Upper lobe of left lung (tissue), 6 donors: Measurements from ENCODE around the gene TBC1D17. TPM values are rescaled to one million over a fixed set of nuclear protein-coding genes. Genes with fewer than 3 reads are reported as not detected.

Source experiments
- ATAC-seq, 2 donors: fragments of 200-7000 bp; cut with Tn5 transposase; one replicate each; pipeline ENCODE4 v1.9.1; 2022; ENCODE audit warnings: mild to moderate bottlenecking in 2 of 2, moderate library complexity in 2 of 2; ENCODE audit not compliant: low FRiP score in 2 of 2
- DNase-seq, 2 donors: peaks; one replicate each; pipeline ENCODE4 v3.0.0-alpha.2; 2019 to 2020
- H3K27ac ChIP-seq, 4 donors: fragments of 200-600 bp; sonication (generic); one replicate each; pipeline ENCODE4 v1.5.1; 2016 to 2019
- H3K27me3 ChIP-seq, 4 donors: fragments of 200-600 bp; sonication (generic); one replicate each; pipeline ENCODE4 v1.5.1; 2017 to 2019
- H3K36me3 ChIP-seq, 4 donors: fragments of 200-600 bp; sonication (generic); one replicate each; pipeline ENCODE4 v1.5.1; 2016 to 2019
- H3K4me1 ChIP-seq, 4 donors: fragments of 200-600 bp; sonication (generic); one replicate each; pipeline ENCODE4 v1.5.1; 2018 to 2019
- H3K4me3 ChIP-seq, 4 donors: fragments of 200-600 bp; sonication (generic); one replicate each; pipeline ENCODE4 v1.5.1; 2017 to 2019; ENCODE audit warnings: mild to moderate bottlenecking in 2 of 4, moderate library complexity in 1 of 4
- H3K9me3 ChIP-seq, 4 donors: fragments of 200-600 bp; sonication (generic); one replicate each; pipeline ENCODE4 v1.5.1; 2018 to 2019
- CTCF ChIP-seq, 6 experiments: fragments of 450-650 bp in 4 of 6; fragments of 200-600 bp in 2 of 6; sonication (generic) in 2 of 6; IDR thresholded peaks; one replicate each; pipeline ENCODE4 v1.5.1; 2016 to 2019; ENCODE audit warnings: antibody characterized with exemption in 6 of 6
- EP300 ChIP-seq, 4 donors: sonication (generic); formaldehyde crosslinking; IDR thresholded peaks; one replicate each; pipeline ENCODE4 v1.5.1; 2017; ENCODE audit warnings: antibody characterized with exemption in 4 of 4, control low read depth in 2 of 4
- POLR2A ChIP-seq, 4 donors: fragments of 450-650 bp; IDR thresholded peaks; one replicate each; pipeline ENCODE4 v1.5.1; 2016 to 2017; ENCODE audit warnings: antibody characterized with exemption in 4 of 4, mild to moderate bottlenecking in 2 of 4
- POLR2AphosphoS5 ChIP-seq, 2 donors: sonication (generic); formaldehyde crosslinking; IDR thresholded peaks; one replicate each; pipeline ENCODE4 v1.5.1; 2017; ENCODE audit warnings: antibody characterized with exemption in 2 of 2
- WGBS, 2 donors: methylation state at CpG; one replicate each; pipeline ENCODE4 v1.1.5; 2017 to 2018; 5-methylcytosine and 5-hydroxymethylcytosine counted together
- total RNA-seq, 6 donors: library from RNA; depleted of rRNA in 4 of 6; stranded (reverse); fragments of >200 nt in 4 of 6; gene quantifications; one replicate each; pipeline versions ENCODE4 v1.1.0 to v1.2.1, GENCODE V29; 2016 to 2021
- donor health status: DM: no; HTN: no; CAD: no; lungs with moderate emphysema.
- donor health status: DM: no; HTN: yes; CAD: no; lungs with severe emphysema.

The TBC1D17 gene
- total RNA-seq, 6 donors from 2014 or later: 22.9 to 140 (median 61.2) TPM

GRCh38 chr19:49861107-49861506 is 16.4 kb upstream of the TBC1D17 start:
- TF ChIP-seq POLR2A (IDR thresholded peaks at IDR 0.05) (no peak), POLR2AphosphoS5 (IDR thresholded peaks at IDR 0.05) (no peak), EP300 (IDR thresholded peaks at IDR 0.05) (no peak), CTCF (IDR thresholded peaks at IDR 0.05) (no peak)
- peaks cover 12 to 89% (median 75%) of the 10 kb centered on the region in 4 donors for H3K36me3 ChIP-seq
- H3K27me3 ChIP-seq: no peaks in the 10 kb centered on the region
- peaks cover 11 to 19% (median 18%) of the 10 kb centered on the region in 4 donors for H3K4me1 ChIP-seq
- H3K9me3 ChIP-seq: no peaks in the 10 kb centered on the region
- DNase-seq (peak in 1 of 2 donors; percentile 55), ATAC-seq (peak in 1 of 2 donors; percentile 46)
- no peak overlapping the region for H3K4me3 ChIP-seq
- 31 to 52% methylated on average over 7 to 13 of the region's 13 CpGs for WGBS, 2 donors
- H3K27ac ChIP-seq: peak overlapping the region in 3 of 4 donors; percentile 54 to 63 (median 61)

DNA sequence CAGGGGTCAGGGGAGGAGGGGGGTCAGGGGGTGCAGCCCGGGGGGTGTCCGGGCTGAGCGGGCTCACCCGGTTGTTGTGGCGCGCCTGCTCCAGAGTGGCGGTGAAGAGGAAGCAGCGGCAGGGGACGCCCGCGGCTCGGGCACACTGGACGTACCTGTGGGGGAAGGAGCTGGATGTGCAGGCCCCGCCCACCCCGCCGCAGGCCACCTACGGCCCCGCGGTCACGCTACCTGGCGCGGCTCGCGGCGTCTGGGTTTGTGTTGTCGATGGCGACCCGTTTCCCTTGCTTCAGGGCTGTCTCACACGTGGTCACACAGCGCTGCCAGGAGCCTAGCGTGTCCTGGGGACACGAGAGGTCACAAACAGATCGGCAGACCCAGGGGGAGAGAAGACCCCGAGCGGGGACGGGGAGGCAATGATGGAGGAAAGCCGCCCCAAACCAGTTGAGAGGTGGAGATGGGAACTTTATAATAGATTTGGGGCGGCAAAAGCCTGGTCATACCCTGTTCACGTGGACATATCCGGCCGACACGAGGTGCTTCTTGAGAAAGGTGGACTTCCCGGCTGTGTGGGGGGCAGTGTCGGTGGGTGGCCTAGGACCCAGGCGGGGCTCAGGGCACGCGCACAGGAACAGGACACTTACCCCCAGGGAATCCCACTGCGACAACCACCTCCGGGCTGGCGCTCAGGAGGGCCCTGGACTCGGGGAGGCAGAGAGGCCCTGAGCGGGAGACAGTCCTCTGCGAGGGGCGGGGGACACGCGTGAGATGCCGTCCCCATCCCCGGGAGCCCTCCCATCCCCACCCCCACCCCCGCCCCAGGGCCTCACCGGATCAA is 15.7 kb upstream of the TBC1D17 start:
- ATAC-seq: no peak
- Histone ChIP-seq H3K4me1 (peaks cover 17 to 26% (median 25%) of the 10 kb centered on the region in 4 donors), H3K4me3 (no peak overlapping the region), H3K36me3 (peaks cover 12 to 82% (median 69%) of the 10 kb centered on the region in 4 donors), H3K9me3 (no peaks in the 10 kb centered on the region), H3K27me3 (no peaks in the 10 kb centered on the region), H3K27ac (peak overlapping the region in 2 of 4 donors; percentile 54 to 63)
- no peak for TF ChIP-seq EP300 (IDR thresholded peaks at IDR 0.05)
- TF ChIP-seq POLR2A (IDR thresholded peaks at IDR 0.05): no peak
- TF ChIP-seq POLR2AphosphoS5 (IDR thresholded peaks at IDR 0.05): no peak
- no peak for TF ChIP-seq CTCF (IDR thresholded peaks at IDR 0.05)
- peak in 1 of 2 donors; percentile 88 for DNase-seq
- 84 to 89% methylated on average over 41 to 50 of the region's 60 CpGs for WGBS, 2 donors

GRCh38 chr19:49862391-49863253 is 14.9 kb upstream of the TBC1D17 start:
- no peak overlapping the region for H3K27ac ChIP-seq
- no peak for TF ChIP-seq EP300 (IDR thresholded peaks at IDR 0.05)
- no peak for TF ChIP-seq POLR2AphosphoS5 (IDR thresholded peaks at IDR 0.05)
- peak in 1 of 6 experiments; percentile 4 for TF ChIP-seq CTCF (IDR thresholded peaks at IDR 0.05)
- TF ChIP-seq POLR2A (IDR thresholded peaks at IDR 0.05): no peak
- peaks cover 9 to 74% (median 60%) of the 10 kb centered on the region in 4 donors for H3K36me3 ChIP-seq
- H3K4me1 ChIP-seq: peaks cover 18 to 27% (median 26%) of the 10 kb centered on the region in 4 donors
- 81 to 86% methylated on average over 25 to 43 of the region's 49 CpGs for WGBS, 2 donors
- DNase-seq: peak in 1 of 2 donors; percentile 87
- H3K4me3 ChIP-seq: no peak overlapping the region
- H3K27me3 ChIP-seq: no peaks in the 10 kb centered on the region
- ATAC-seq: no peak
- H3K9me3 ChIP-seq: no peaks in the 10 kb centered on the region

GRCh38 chr19:49863254-49863934 is 14.1 kb upstream of the TBC1D17 start:
- WGBS, 2 donors: 91 to 92% methylated on average over 24 of the region's 24 CpGs
- DNase-seq: peak in 1 of 2 donors; percentile 62
- peaks cover 7 to 66% (median 53%) of the 10 kb centered on the region in 4 donors for H3K36me3 ChIP-seq
- ATAC-seq: no peak
- no peak overlapping the region for H3K4me3 ChIP-seq
- no peak overlapping the region for H3K27ac ChIP-seq
- no peaks in the 10 kb centered on the region for H3K27me3 ChIP-seq
- no peaks in the 10 kb centered on the region for H3K9me3 ChIP-seq
- TF ChIP-seq POLR2A (IDR thresholded peaks at IDR 0.05) (no peak), POLR2AphosphoS5 (IDR thresholded peaks at IDR 0.05) (no peak), EP300 (IDR thresholded peaks at IDR 0.05) (no peak), CTCF (IDR thresholded peaks at IDR 0.05) (no peak)
- peaks cover 22 to 35% (median 34%) of the 10 kb centered on the region in 4 donors for H3K4me1 ChIP-seq
